EL (cell line): ENCODE data around the gene AFG3L2.

Experiments used
- DNase-seq: peaks from one replicate; pipeline ENCODE4 v3.0.0-alpha.2; 2016

AFG3L2 gene

DNA sequence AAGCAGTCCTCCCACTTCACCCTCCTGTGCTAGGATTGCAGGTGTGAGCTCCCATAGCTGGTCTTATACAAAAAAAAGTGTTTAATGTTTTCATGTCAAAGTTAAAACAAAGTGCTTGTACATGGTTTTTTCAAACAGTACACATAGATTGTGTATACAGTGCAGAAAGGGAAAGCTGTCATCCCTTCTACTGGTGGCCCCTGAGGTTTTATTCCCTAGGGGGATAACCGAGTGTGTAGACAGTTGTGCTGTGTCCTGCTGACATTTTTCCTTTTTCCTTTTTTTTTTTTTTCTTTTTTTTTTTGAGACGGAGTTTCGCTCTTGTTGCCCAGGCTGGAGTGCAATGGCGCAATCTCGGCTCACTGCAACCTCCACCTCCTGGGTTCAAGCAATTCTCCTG, 58.2 kb downstream of the AFG3L2 start:
- no peak for DNase-seq

DNA sequence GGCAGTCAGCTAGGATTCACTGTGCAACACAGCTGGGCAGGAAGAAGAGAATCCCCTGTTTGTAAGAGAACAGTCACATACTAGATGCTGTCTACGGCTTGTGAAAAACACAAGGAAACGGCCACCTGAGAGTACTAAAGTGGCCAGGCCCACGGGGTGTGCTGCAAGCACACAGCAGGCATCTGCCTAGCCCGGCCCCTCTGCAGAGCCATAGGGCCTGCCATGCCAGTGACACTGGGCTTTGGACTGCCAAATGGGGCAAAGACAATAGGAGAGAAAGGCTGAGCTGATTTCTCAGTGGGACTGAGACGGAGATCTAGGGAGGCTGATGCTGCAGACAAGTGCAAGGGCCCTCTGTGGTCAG, 58.7 kb downstream of the AFG3L2 start:
- DNase-seq: no peak

DNA sequence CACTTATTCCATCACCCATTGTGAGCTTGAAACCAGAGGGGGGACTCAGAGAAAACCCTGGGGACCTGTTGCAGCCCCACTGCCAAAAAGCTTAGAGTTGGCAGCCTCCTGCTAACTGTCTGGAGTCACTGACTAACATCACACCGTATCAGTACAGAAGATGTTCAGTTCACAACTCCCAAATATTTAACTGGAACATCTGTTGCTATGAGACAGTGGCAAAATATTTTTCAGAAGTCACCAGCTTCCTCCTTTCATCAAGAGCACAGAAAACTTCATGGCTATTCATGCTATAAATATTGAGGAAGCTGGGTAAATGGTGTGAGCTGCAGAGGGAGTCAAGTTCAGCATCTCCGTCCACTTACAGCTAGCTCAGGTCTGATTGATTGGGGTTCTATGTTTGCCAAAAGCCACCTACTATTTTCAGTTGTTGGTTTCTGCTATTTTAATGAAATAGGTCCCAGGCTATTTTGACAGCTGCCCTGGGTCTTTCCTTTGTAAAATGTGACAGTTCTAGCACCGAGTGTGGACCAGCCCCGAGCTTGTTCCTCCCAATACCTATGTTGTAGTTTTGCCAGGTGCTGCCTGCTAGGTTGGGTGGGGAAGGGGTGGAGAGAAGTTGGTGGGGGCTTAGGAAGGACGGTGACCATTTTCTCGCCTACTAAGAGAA, 59.2 kb downstream of the AFG3L2 start:
- peak; percentile 58 for DNase-seq

DNA sequence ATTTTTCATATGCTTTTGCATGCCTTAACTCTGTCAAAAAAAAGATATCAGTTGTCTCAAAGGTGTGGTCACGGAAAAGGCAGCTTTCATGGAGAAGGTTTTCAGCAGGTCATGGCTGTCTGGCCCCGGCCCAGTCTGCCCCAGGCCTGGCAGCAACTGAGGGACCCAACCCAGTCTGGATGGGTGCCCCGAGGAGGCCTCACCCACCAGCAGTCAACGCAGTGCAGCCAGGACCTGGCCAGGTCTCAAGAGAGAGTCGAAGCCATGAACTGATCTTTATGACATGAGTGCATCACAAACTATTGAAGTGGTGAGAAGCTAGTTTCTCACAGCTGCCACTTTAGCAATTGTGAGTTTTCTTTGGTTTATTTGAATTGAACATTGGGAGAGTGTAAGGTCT, 61.1 kb downstream of the AFG3L2 start:
- DNase-seq: no peak

DNA sequence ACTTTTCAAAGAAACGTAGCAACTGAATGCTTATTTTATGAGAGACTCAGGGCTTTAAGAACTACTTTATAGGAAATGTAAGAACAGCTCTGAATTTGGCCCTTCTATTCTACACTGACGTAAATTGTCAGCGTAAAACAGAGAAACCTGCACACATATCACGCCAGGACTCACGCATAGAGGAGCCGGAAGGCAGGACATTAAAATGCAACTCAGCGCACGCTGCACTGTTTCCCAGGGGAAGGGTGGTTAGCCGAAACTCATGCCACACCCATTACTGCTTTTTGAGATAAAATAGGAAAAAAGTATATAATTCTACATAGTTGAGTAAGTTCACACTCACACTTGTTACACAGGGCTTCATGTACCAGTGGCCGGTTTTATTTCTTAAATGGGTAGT, 61.5 kb downstream of the AFG3L2 start:
- DNase-seq: no peak

DNA sequence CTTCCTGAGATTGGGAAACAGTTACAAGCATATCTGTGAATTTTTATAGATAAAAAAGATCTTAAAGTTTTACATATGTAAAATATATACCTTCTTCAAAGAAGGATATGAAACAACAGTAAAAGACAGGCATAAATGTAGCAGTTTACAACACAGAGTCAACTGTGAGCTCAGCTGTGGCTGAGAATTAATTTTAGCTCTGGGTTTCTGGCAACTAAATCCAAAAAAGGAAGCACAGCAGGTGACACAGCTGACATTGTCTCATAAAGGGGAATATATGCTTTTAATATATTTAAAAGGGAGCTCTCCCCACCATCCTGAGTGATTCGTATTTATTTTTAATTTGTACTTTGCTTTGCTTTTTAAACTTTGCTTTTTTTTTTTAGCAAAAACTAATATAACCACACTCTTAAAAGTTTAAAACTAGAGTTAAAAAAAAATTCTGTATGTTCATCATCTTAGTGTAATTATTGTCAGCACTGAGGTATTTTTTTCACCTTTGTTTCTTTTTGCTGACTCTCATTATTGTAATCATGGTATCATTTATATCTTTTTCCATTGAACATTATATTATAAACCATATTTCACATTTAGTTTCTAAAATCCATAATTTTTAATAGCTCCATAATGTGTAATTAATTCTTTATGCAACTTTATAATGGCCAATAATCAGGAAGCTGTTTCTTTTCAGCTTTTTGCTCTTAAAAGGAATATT, 62.3 kb downstream of the AFG3L2 start:
- DNase-seq: no peak

DNA sequence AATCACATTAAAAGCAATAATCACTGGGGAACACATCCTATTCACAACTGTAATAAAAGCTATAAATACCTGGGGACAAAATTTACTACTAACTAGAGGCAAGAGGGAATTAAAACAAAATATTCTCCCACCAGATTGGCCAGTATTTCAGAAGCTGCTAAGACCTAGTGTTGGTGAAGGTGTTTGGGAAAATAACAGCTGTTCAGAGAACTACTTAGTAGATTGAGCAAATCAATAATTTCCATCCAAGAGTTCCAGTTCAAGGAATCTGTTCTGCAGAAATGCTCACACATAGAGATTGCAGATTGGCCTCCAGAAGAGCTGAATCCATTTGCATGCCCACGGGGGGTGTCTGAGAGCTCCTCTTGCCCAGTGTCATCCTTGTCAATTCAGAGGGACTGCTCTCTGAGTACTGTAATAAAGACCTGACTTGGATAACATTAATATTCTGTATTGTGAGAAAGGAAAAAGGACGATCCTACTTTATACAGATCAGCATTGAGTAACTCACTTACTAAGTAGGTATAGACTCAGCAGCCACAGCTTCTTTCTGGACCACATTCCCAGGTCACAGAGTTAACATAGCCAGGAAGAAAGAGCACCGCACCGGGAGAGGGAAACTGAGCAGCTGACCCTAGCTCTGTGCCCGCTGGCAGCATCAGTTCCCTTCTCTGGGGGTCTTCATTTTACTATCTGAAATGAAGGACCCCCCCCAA, 63.3 kb downstream of the AFG3L2 start:
- DNase-seq: no peak

DNA sequence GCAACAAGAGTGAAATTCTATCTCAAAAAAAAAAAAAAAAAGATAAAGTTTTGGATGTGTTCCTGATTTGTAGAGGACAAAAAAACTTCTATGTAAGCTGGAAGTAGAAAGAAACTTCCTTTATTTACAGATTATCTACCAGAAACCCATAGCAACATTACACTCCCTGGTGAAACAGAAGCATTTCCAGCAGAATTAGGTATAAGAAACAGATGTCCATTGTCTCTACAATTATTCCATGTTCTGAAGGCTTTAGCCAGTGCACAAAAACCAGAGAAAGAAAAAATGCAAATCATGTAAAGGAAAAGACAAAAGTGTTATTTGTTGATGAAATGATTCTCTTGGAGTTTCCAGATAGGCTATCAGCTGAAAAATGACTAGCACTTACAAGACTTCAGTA, 64.1 kb downstream of the AFG3L2 start:
- DNase-seq: no peak

DNA sequence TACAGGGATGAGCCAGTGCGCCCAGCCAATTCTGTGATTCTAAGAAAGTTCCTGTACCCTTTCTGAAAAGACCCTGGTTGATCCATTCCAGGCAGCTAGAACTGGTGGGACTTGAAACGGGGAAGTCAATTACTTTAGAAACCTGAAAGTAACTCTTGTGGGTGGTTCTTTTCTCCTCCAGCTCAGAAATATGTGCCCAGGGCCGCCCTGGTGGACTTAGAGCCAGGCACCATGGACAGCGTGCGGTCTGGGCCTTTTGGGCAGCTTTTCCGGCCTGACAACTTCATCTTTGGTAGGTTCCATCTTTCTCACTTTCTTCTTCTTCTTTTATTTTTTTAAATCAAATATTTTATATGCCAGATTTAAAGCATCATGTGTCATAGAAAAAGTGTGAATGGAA, 66.3 kb downstream of the AFG3L2 start:
- no peak for DNase-seq

DNA sequence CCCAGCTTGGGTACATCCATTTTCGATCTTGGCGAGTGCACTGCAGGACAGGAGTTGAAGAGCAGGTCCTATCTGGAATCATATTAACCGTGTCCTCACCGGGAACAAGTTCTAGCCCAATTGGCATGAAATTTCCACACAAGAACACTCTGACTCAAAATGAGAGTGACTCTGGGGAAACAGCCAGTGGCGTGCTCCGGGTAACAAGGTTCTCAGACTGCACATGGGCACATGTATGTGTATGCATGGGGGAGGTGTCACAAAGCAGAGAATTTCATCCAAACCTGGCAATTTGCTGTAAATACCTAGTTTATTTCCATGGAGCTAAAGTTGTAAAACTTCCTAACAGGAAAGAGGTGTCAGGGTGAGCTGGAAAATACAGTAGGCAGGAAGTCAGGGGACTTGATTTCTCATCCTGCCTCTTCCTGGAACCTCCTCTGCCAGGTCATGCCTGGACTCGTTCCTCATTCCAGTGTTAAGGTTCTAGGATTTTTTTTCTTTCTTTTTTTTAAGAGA, 67.3 kb downstream of the AFG3L2 start:
- DNase-seq: no peak

DNA sequence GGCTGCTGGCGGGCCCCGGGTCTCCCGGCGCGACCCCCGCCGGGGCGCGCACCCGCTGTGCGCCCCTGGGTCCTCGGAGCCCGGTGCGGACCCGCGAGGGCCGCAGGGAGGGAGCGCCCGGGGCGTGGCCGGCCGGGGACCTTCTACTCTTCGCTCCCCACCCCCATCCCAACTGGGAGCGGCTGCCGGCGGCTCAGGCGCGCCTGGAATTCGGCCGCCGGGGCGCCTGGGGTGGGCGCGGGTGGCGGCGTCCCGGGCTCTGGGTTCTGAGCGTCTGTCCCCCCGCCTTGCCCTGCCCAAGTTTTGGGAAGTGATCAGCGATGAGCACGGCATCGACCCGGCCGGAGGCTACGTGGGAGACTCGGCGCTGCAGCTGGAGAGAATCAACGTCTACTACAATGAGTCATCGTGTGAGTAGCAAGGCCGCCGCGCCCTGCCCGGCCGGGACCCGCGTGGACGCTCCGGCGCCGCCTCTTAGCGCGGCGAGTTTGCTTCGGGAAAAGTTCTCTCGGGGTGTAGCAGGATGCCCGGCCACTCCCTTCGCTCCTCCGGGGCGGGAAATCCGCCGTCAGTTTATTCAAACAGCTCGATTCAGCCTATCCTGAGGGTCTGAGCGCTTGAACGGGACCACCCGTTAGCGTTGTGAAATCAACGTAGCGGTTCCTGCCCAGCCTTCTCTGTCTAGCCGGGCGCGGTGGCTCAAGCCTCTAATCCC, 68.5 kb downstream of the AFG3L2 start:
- peak; percentile 88 for DNase-seq

DNA sequence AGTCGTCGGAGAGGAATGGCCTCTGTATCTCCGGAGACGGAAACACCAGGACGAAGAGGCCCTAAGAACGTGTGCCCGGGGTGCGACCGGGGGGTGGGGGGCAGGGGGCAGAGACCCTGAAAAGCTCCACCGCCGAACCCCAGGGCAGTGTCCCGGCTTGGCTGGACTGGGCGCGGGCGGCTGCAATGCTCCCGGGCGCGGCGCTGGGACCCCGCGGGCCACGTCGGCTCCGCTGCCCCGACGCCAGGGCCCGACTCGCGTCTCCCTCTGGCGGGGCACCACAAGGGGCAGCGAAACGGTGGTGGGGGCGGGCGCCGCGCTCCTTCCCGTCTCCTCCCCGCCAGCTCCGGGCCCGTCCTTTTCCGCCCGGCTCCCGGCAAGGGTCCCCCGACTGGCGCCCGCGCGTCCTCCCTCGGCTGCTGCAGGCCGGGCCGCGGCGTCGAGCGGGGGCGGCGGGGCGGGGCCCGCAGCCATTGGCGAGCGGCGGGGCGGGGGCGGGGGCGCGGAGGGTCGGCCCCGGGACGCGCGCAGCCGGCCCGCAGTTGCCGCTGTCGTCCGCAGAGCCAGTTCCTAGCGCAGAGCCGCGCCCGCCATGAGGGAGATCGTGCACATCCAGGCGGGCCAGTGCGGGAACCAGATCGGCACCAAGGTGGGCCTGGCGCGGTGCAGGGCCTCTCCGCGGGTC, 69.2 kb downstream of the AFG3L2 start, which contains the start of gene TUBB6:
Gene TUBB6 (plus strand): TSS at position 541 of the 685 bp plus-strand sequence. CDS start 52 bp downstream, at position 593.
- DNase-seq: peak; percentile 89

DNA sequence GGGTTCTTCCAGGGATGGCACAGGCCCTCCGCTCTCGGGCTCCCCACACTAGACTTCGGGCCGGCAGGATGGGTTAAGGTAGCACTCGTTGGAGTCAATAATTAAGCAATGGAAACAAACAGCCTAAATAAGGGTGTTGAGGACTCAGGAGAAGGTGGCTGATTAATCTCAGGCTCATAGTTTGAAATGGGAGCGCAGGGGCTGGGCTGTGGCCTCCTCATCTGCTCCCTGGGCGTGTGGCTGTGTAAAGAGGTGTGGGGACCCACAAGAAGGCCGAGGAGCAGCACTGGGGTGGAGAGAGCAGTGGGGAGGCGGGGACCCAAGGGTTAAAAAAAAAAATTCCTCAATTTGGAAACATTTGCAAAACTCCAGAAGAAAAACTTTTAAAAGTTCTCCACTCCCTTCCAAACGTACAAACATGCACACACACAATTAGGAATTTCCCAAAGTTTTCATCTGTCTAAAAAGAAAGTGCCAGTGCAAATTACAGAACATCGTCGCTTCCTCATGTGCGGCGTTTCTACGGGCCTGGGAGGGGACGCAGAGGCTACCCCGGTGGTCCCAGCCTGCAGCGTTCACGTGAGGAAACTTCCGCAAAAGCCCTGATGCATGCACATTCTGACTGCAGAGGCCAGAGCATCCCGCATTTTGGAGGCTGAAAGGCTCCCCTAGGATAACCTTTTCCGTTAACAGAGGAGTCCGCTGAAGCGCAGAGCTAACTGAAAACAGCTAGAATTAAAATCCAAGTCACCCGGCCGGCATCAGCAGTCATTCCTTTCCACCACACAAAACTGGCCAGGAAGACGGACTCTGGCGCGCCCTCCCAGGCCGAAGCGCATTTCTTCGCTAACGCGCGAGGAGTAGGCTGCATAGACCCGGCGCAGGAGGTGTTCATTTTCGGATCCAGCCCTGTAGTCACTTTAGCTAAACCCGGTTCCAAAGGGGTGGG, 70.0 kb downstream of the AFG3L2 start:
- DNase-seq: peak; percentile 81

DNA sequence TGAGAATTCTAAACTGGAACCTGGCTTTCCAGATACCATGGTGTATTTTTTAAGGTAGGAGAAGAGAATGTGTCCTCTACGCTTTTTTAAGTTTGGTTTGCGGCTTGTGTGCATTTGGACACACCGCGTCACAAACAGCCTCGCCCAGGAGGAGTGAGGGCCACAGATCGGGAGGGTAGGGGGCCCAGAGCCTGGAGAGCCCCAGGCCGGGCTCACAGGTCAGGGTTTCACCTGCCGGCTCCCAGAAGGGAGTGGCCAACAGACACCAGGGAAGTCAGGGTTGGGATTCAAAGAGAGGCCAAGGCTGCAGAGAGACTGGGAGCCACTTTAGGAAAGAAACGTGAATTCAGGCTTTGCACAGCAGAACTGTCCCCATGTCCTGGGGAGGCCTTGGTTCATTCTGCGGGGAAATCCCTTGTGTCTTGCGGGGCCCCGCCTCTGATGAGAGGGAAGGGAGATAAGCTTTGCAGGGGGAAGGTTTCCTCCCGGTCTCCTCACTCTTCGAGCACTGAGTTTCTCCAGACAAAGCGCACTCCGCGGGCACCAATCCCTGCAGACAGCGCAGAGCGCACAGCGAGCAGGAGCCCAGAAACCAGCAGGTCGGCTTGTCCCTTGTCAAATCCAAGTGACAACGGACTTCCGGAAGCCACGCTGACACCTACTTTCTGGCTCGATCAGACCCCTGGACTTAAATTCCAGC, 70.9 kb downstream of the AFG3L2 start:
- DNase-seq: no peak

DNA sequence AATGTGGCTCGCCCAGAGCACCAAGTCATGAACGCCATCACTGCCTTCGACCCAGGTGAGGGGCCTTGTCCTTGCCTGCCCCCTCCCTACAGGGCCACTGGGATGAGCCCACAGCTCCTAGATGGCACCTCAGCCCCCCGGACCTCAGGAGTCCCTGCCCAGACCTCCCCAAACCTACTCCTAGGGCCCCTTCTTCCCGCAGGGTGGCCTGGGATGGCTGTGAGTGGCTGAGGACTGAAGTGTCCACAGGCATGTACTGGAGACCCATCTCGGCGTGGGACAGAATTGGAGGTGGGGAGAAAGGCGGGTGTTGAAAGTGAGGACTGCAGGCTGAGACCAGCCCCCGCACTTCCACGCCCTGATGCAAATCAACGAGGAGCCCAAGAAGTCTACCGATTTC, 71.8 kb downstream of the AFG3L2 start:
- no peak for DNase-seq

DNA sequence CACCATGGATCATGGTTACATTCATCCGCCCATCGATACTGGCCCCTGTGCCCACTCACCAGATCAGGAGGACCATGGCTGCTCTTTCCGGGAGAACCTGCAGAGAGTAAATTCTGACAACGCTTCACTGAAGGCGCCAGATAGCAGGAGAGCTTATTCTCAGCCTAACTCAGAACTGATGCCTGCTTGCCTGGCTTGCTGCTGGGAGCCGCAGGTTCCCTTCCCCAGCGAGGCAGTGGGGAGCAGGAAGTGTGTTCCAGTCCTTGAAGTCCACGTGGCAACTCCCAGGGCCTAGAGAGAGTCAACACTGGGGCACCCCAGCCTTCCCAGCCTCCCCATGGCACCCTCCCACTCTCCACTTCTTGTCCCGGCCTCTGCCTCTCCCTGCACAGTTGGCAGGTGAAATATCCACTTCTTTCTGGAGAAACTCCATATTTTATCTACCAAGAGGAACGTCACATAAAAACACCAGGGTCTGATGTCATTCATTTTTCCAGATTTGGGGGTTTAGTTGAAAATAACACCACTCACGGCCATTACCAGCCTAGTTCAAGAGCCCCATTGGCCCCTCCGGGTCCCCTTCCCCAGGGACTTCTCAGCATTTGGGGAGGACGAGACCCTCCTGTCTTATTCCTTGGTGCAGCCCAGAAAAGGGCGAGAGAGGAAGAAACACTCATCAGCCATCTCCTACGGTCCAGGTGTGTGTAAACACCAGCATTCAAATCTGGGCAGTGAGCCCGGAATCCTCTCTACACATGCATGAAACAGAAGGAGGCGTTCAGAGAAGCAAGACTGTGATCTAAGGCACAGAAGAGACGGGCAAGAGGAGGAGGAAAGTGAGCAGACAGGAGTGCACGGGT, 72.4 kb downstream of the AFG3L2 start:
- no peak for DNase-seq

DNA sequence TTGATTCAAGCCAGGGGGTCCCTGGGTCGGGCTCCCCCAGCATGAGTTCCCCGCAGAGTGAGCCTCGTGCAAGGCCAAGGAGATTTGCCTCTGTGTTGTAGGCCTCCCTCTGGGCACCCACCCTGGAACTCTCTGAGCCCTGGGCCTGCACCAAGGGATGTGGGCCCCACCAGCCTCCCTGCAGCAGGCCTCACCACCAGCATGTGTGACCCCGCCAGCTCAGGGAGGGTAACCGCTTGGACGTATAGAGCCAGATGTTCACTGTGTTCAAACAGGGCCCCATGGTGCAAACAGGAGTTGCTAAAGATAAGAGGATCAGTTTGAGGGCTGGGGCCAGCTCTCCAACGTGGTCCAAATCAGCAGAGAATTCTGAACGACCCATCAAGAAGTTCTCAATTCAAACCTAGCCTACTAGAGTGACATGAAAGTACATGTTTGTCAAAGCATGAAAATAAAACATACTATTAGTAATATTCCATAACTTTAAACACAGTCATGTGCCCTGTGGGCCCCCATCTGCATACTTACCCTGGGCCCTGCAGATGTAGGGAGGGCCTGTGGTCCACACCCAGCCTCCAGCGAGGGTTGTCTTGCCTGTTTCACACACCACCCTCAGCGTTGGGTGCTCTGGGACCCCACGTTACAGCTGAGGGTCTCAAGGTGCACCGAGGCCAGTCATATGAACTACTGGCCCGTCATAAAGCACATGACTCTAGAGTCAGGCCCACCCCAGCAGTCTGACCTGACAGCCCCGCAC, 74.5 kb downstream of the AFG3L2 start:
- no peak for DNase-seq

DNA sequence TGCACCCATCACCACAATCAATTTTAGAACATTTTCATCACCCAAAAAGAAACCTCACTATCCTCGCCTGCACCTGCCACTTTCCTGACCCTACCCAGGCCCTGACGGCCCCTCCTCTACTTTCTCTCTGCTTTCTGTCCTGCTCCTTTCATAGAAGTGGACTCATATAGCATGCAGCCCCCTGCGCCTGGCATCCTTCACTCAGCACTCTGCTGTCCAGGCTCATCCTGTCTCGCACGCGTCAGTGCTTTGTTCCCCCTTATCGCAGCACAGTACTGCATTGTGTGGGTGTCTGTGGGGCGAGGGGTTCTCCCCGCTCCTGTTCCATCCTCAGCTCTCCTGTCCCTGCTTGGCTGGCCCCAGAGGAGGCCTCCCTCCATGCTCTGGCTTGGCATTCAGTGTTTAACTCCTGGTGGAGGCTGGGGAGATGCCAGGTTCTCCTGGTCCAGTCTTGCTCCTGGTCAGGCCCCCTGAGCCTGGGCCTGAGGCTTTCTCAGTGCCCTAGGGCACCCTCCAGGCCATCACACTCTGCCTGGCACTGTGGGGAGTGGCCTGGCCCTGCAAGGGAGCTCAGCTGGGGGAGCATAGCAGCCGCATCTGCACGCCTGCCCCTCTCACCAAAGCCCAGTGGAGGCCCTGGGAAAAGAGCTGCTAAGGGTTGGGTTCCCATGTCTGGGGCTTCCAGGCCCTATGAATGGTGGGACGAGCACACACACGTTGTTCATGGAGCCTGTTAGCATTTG, 75.6 kb downstream of the AFG3L2 start:
- no peak for DNase-seq
